Skeletal muscle satellite cell (primary cell): ENCODE data around the gene DDO.
"Not testable (repeated sequence)": the region's sequence is repeated elsewhere in the genome, so short reads cannot be mapped to it uniquely, and the experiment has no call there.

ENCODE experiments used
- H3K27me3 ChIP-seq: 2 replicates; pipeline ENCODE4 v1.7.0; 2013; ENCODE audit warnings: low read length; ENCODE audit not compliant: control insufficient read depth, insufficient read depth
- H3K36me3 ChIP-seq: 2 replicates; pipeline ENCODE4 v1.7.0; 2013; ENCODE audit warnings: mild to moderate bottlenecking, control low read depth, low read length; ENCODE audit not compliant: insufficient read depth
- H3K4me1 ChIP-seq: 2 replicates; pipeline ENCODE4 v1.7.0; 2013; ENCODE audit warnings: low read length; ENCODE audit not compliant: control insufficient read depth, insufficient read depth
- H3K4me2 ChIP-seq: 2 replicates; pipeline ENCODE4 v1.7.0; 2013; ENCODE audit warnings: mild to moderate bottlenecking, low read length
- H3K4me3 ChIP-seq: 2 replicates; pipeline ENCODE4 v1.7.0; 2013; ENCODE audit warnings: low read length
- H3K9ac ChIP-seq: 2 replicates; pipeline ENCODE4 v1.7.0; 2013; ENCODE audit warnings: mild to moderate bottlenecking, low read depth, low read length, moderate library complexity
- H3K9me3 ChIP-seq: replicated peaks from 2 replicates; pipeline ENCODE4 v1.7.0; 2013; ENCODE audit warnings: mild to moderate bottlenecking, control low read depth, low read length

DDO gene

DNA sequence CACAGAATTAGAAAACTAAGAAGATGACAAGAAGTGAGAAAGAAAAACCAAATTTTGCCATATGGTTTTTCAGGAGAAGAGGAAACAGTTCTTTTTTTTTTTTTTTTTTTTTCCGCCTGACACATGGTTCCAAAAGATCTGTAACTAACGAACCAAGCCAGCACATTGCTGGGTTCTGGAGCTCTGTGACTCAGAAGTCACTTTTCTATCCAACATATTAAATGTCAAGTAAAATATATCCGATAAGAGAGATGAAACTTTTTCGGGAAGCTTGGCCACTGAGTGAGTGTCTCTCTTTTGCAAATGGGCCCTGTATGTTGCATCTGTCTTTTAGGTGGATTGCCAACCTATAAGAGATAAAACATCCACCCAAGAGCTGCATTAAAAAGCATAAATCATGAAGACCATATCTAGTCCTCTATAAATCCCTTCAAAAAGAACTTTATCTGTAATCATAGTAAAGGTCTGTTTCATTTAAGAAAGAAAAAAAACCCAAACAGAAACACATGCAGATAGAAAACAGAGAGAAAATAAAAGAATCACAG is 61.8 kb downstream of the DDO start:
- peaks cover 5% of the 10 kb centered on the region for H3K4me1 ChIP-seq
- peaks cover 36% of the 10 kb centered on the region for H3K27me3 ChIP-seq
- H3K4me3 ChIP-seq, result no peak overlapping the region
- no peaks in the 10 kb centered on the region for H3K9me3 ChIP-seq
- H3K4me2 ChIP-seq, result no peak overlapping the region
- no peaks in the 10 kb centered on the region for H3K36me3 ChIP-seq
- H3K9ac ChIP-seq, result no peak overlapping the region

DNA sequence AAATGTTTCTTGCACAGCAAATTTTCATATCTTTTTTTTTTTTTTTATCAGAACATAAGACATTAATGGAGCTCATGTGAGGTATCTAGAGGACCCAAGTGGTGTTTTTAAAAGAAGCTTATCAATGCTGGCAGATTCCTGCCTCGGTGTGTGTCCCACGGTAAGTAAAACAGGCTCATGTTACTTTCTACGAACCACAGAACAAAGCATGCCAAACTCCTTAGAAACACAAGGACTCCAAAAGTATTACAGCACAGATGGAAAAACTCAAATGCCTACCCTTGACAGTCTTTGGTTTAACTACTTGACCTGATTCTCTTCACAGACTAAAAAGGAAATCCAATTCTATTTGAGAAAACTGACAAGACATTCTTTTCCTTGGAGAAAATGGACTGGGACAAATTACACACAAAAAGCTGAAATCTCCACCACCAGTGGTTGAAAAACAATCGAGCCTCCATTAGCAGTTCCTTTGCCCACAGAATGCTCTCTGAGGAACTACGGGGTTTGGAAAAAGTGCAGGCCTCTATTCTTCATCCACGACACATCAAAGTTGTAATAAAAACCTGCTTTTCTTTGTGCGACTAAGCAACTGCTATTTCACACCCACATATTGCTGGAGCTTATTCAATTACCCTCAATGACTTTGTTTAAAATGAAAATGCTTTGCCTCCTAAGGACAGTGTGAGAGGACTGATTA is 62.7 kb downstream of the DDO start:
- Histone ChIP-seq H3K4me2 (no peak overlapping the region), H3K9ac (no peak overlapping the region), H3K27me3 (peaks cover 35% of the 10 kb centered on the region), H3K4me1 (peaks cover 5% of the 10 kb centered on the region), H3K4me3 (no peak overlapping the region), H3K9me3 (no peaks in the 10 kb centered on the region), H3K36me3 (no peaks in the 10 kb centered on the region)

DNA sequence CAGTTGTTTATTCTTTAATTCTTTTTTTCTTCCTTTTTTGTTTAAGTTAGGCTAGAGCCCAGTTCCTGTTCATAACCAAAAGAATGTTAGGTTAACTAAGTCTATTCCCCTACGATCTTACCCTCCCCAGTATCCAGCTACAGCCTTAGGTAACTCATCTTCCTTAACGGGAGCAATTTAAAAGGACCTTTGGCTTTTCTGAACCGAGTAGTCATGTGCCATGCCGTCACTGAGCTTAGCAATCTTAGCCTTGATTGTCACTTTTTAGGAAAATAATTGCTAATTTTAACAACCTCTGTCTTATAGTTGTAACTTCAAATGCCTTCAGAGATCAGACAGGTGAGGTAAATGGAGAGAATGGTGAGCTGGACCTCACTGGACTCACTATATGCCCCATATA is 63.4 kb downstream of the DDO start:
- Histone ChIP-seq H3K36me3 (no peaks in the 10 kb centered on the region), H3K4me1 (no peaks in the 10 kb centered on the region), H3K27me3 (peaks cover 28% of the 10 kb centered on the region), H3K9me3 (no peaks in the 10 kb centered on the region), H3K4me2 (no peak overlapping the region), H3K9ac (no peak overlapping the region), H3K4me3 (no peak overlapping the region)

DNA sequence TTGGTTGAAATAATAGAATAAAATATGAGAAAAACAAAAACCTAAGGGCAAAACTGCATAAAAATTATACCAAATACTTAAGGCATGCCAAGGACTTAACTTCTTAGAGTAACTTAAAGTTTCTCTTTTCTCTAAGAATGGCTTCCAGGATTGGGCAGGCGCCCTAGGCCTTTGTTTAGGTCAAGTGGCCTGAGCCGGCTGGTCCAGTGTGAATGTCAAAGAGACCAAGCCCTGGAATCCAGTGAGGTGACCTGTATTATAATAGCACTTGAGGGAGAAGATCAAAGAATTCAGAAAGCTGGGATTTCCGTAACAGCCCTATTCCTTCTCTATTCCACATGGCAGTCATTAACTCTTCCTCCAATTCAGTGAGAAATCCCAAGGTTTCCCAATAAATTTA is 63.8 kb downstream of the DDO start:
- no peaks in the 10 kb centered on the region for H3K9me3 ChIP-seq
- H3K36me3 ChIP-seq, result no peaks in the 10 kb centered on the region
- H3K4me1 ChIP-seq, result no peaks in the 10 kb centered on the region
- no peak overlapping the region for H3K4me3 ChIP-seq
- peaks cover 24% of the 10 kb centered on the region for H3K27me3 ChIP-seq
- no peak overlapping the region for H3K4me2 ChIP-seq
- H3K9ac ChIP-seq, result no peak overlapping the region

DNA sequence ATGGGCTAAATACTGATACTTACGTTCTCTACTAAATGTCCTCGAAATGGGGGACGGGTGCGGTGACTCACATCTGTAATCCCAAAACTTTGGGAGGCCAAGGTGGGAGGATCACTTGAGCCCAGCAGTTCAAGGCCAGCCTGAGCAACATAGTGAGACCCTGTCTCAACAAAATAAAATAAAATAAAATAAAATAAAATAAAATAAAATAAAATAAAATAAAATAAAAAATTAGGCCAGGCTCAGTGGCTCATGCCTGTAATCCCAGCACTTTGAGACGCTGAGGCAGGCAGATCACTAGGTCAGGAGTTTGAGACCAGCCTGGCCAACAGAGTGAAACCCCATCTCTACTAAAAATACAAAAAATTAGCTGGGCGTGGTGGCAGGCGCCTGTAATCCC is 64.8 kb downstream of the DDO start:
- H3K9ac ChIP-seq, H3K4me1 ChIP-seq, H3K36me3 ChIP-seq, H3K4me3 ChIP-seq, H3K4me2 ChIP-seq, H3K9me3 ChIP-seq: not testable (repeated sequence)
- peaks cover 17% of the 10 kb centered on the region for H3K27me3 ChIP-seq

DNA sequence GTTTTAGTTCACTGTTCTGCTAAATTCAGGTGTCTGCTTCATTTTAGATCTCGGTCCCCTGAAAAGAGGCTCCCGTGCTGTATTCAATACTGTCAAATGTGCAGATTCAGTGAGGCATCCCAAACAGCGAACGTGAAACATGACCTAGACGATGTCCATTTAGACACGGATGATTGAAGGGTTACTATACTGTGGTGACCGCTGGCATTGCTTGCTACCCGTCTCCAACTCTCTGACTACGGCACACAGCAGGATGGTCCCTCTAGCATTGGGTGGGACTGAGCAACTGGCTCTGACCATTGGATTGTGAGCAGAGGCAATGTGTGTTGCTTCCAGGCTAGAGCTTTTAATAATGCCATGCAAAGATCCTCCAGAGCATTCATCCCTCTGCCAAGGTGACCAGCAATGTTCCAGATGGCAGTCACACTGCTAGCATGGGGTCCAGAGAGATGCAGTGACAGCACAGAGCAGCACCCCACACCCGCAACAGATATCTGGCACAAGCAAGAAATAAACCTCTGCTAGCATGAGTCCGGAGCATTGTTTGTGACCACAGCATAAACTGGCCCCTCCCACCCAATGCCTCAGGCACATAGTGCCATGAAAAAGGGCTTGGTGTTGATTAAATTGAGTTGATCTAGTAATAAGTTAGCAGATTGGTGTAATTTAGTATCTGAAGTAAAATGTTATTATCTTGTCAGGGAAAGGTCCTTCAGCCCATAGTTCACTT is 66.2 kb downstream of the DDO start:
- no peak overlapping the region for H3K4me2 ChIP-seq
- H3K4me3 ChIP-seq, result no peak overlapping the region

DNA sequence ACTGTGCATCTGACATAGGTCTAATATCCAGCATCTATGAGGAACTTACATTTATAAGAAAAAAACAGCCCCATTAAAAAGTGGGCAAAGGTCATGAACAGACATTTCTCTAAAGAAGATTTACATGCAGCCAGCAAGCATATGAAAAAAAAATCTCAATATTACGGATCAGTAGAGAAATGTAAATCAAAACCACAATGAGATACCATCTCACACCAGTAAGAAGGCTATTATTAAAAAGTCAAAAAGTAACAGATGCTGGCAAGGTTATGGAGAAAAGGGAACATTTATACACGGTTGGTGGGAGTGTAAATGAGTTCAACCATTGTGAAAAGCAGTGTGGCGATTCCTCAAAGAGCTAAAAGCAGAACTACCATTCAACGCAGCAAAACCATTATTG is 70.3 kb downstream of the DDO start:
- no peak overlapping the region for H3K4me3 ChIP-seq
- peaks cover 22% of the 10 kb centered on the region for H3K27me3 ChIP-seq
- H3K4me2 ChIP-seq, result no peak overlapping the region
- no peaks in the 10 kb centered on the region for H3K9me3 ChIP-seq
- H3K9ac ChIP-seq, result no peak overlapping the region
- no peaks in the 10 kb centered on the region for H3K4me1 ChIP-seq
- no peaks in the 10 kb centered on the region for H3K36me3 ChIP-seq

More for the DNA sequence above, 66.2 kb downstream of the DDO start:
- no peaks in the 10 kb centered on the region for H3K9me3 ChIP-seq
- H3K9ac ChIP-seq, result no peak overlapping the region
- H3K36me3 ChIP-seq, result no peaks in the 10 kb centered on the region
- H3K27me3 ChIP-seq, result peaks cover 11% of the 10 kb centered on the region
- H3K4me1 ChIP-seq, result no peaks in the 10 kb centered on the region

DNA sequence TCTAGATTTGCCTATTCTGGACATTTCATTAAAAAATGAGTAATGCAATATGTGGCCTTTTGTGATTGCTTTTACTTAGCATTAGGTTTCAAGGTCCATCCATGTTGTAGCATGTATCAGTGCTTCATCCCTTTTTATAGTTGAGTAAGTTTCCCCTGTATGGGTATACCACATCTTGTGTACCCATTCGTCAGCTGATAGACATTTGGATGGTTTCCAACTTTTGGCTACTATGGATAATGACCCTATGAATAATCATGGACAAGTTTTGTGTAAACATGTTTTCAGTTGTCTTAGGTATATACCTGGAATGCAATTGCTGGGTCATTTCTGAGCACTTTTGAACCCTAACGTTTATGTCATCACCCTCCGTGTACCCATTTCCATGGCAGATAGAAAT is 72.6 kb downstream of the DDO start:
- H3K4me2 ChIP-seq, result no peak overlapping the region
- H3K9ac ChIP-seq, result no peak overlapping the region
- peaks cover 26% of the 10 kb centered on the region for H3K27me3 ChIP-seq
- H3K9me3 ChIP-seq, result no peaks in the 10 kb centered on the region
- no peak overlapping the region for H3K4me3 ChIP-seq
- no peaks in the 10 kb centered on the region for H3K4me1 ChIP-seq
- H3K36me3 ChIP-seq, result no peaks in the 10 kb centered on the region
